Stimulated activated memory B cell treated with anti-CD40 and anti-IgM and Interleukin-4, amounts not matched to agents 10 μg/mL and 1 μg/mL and 100 μg/mL, for 72 hours (primary cell): ENCODE measurements around the gene SCEL.
"Not testable (repeated sequence)": the region's sequence is repeated elsewhere in the genome, so short reads cannot be mapped to it uniquely, and the experiment has no call there.

Source experiments
- ATAC-seq: fragments of 150-1000 bp; cut with Tn5 transposase; 2 replicates; pipeline ENCODE4 v1.10.0; 2021
- H3K27ac Mint-ChIP-seq: one replicate; pipeline ENCODE4 v1.8.0; 2022; ENCODE audit warnings: mild to moderate bottlenecking, mixed read lengths
- H3K27me3 Mint-ChIP-seq: one replicate; pipeline ENCODE4 v1.8.0; 2022; ENCODE audit warnings: mixed read lengths
- H3K36me3 Mint-ChIP-seq: one replicate; pipeline ENCODE4 v1.8.0; 2022; ENCODE audit warnings: mixed read lengths
- H3K4me1 Mint-ChIP-seq: one replicate; pipeline ENCODE4 v1.8.0; 2022; ENCODE audit warnings: mixed read lengths
- H3K4me3 Mint-ChIP-seq: one replicate; pipeline ENCODE4 v1.8.0; 2022; ENCODE audit warnings: mild to moderate bottlenecking, moderate library complexity, mixed read lengths
- H3K9me3 Mint-ChIP-seq: one replicate; pipeline ENCODE4 v1.8.0; 2022; ENCODE audit warnings: mixed read lengths

The SCEL gene

DNA sequence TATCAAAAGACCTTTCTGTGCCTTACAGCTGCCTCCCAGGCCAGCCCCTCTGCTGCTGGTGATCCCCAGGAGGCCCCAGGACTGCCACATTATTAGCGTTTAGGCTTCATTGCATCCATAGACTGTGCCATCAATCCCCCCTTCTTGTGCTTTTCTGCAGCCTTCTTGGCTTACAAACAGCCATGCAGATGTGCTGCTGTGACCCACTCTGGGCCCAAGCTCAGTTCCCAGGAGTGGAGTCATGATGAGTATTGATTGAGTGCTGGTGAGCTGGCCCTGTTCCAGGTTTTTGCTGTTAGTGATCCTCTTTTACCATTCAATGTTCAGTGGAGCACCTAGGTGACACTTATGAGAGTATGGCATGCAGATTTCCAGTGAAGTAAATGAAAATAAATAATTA lies 102.1 kb downstream of the SCEL start:
- Mint-ChIP-seq H3K4me3 (no peak overlapping the region), H3K27ac (no peak overlapping the region), H3K36me3 (no peaks in the 10 kb centered on the region)

DNA sequence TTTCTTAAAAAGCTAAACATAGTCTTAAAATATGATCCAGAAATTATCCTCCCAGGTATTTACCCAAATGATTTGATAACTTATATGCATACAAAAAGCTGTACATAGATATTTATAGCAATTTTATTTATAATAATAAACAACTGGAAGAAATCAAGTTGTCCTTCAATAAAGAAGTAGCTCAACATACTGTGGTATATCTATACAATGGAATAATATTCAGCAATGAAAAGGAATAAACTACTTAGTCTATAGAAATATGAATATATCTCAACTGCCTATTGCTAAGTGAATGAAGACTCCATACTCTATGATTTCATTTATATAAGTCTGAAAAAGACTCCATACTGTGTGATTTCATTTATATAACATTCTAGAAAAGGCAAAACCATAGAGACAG lies 114.9 kb downstream of the SCEL start:
- H3K27ac Mint-ChIP-seq = no peak overlapping the region
- no peaks in the 10 kb centered on the region for H3K36me3 Mint-ChIP-seq
- no peak for ATAC-seq
- H3K27me3 Mint-ChIP-seq = peaks cover 22% of the 10 kb centered on the region
- H3K9me3 Mint-ChIP-seq = peaks cover 7% of the 10 kb centered on the region
- H3K4me1 Mint-ChIP-seq = no peaks in the 10 kb centered on the region
- no peak overlapping the region for H3K4me3 Mint-ChIP-seq

More for the DNA sequence above, 102.1 kb downstream of the SCEL start:
- Mint-ChIP-seq H3K27me3 (no peaks in the 10 kb centered on the region), H3K9me3 (no peaks in the 10 kb centered on the region), H3K4me1 (no peaks in the 10 kb centered on the region)
- ATAC-seq = no peak

DNA sequence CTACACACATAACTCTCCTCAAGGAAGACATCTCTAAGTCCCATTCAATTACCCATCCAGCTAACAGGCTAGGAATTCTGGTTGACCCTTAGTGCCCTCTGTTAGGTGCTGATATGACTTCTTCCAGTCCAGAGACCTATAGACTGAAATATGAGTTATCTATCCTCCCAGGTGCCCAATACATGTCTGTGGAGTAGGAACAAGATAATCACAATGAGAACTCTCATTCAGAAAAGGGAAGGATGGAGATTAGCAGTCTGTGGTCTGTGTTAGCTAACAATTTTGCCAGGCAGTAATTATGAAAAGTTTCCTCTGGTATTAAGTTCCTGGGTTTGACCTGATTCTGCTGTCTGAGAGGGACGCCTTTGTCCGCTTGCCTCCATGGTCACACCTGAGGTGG lies 117.8 kb downstream of the SCEL start:
- H3K27me3 Mint-ChIP-seq = peaks cover 12% of the 10 kb centered on the region
- no peak overlapping the region for H3K4me3 Mint-ChIP-seq
- no peak overlapping the region for H3K27ac Mint-ChIP-seq
- no peak for ATAC-seq
- H3K9me3 Mint-ChIP-seq = peaks cover 14% of the 10 kb centered on the region
- no peaks in the 10 kb centered on the region for H3K36me3 Mint-ChIP-seq
- no peaks in the 10 kb centered on the region for H3K4me1 Mint-ChIP-seq

DNA sequence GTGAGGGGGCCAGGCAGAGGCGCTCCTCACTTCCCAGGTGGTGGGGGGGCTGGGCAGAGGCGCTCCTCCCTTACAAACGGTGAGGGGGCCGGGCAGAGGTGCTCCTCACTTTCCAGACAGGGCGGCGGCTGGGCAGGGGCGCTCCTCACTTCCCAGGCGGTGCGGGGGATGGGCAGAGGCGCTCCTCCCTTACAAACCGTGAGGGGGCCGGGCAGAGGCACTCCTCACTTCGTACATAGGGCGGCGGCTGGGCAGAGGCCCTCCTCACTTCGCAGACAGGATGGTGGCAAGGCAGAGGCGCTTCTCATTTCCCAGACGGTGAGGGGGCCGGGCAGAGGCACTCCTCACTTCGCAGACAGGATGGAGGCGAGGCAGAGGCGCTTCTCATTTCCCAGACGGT lies 124.5 kb downstream of the SCEL start:
- ATAC-seq, H3K4me1 Mint-ChIP-seq, H3K27ac Mint-ChIP-seq, H3K27me3 Mint-ChIP-seq, H3K9me3 Mint-ChIP-seq, H3K36me3 Mint-ChIP-seq, H3K4me3 Mint-ChIP-seq: not testable (repeated sequence)

- no peaks in the 10 kb centered on the region for H3K4me1 Mint-ChIP-seq
These were observed 125.3 kb downstream of the SCEL start for GRCh38 chr13:77660841-77661250.

GRCh38 chr13:77662301-77662700 lies 126.8 kb downstream of the SCEL start:
- not testable (repeated sequence) for H3K4me3 Mint-ChIP-seq, H3K4me1 Mint-ChIP-seq, H3K9me3 Mint-ChIP-seq, H3K36me3 Mint-ChIP-seq, ATAC-seq, H3K27ac Mint-ChIP-seq
- H3K27me3 Mint-ChIP-seq = peaks cover 13% of the 10 kb centered on the region

More at GRCh38 chr13:77660841-77661250, 125.3 kb downstream of the SCEL start:
- H3K4me3 Mint-ChIP-seq = no peak overlapping the region
- no peaks in the 10 kb centered on the region for H3K27me3 Mint-ChIP-seq
- H3K27ac Mint-ChIP-seq = no peak overlapping the region
- ATAC-seq = no peak
- peaks cover 6% of the 10 kb centered on the region for H3K9me3 Mint-ChIP-seq
- no peaks in the 10 kb centered on the region for H3K36me3 Mint-ChIP-seq

DNA sequence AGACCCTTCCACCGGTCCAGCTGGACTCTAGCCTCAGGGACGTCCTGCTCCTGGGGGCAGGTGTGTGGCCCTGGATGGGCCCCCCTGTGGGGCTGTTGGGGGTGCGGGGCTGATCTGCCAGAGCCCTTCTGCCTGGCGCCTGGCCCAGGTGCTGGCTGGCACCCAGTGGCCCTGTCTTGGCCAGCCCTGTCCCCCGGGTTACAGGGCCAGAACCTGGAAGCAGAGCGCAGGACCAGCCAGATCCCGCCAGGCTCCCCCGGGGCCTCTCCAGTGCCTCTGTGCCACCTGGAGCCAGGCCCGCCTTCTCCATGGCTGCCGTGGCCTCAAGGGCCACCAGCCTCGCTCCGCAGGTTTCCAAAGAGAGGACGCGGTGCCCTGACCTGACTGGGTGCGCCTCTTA lies 127.3 kb downstream of the SCEL start:
- not testable (repeated sequence) for H3K4me3 Mint-ChIP-seq, H3K4me1 Mint-ChIP-seq, H3K9me3 Mint-ChIP-seq, H3K36me3 Mint-ChIP-seq, ATAC-seq, H3K27ac Mint-ChIP-seq
- H3K27me3 Mint-ChIP-seq = peaks cover 18% of the 10 kb centered on the region

- H3K27ac Mint-ChIP-seq = no peak overlapping the region
- no peaks in the 10 kb centered on the region for H3K4me1 Mint-ChIP-seq
- H3K9me3 Mint-ChIP-seq = no peaks in the 10 kb centered on the region
- no peaks in the 10 kb centered on the region for H3K36me3 Mint-ChIP-seq
- no peak for ATAC-seq
- H3K27me3 Mint-ChIP-seq = peaks cover 72% of the 10 kb centered on the region
- no peak overlapping the region for H3K4me3 Mint-ChIP-seq
These were observed 139.3 kb downstream of the SCEL start for GRCh38 chr13:77674852-77675251.

DNA sequence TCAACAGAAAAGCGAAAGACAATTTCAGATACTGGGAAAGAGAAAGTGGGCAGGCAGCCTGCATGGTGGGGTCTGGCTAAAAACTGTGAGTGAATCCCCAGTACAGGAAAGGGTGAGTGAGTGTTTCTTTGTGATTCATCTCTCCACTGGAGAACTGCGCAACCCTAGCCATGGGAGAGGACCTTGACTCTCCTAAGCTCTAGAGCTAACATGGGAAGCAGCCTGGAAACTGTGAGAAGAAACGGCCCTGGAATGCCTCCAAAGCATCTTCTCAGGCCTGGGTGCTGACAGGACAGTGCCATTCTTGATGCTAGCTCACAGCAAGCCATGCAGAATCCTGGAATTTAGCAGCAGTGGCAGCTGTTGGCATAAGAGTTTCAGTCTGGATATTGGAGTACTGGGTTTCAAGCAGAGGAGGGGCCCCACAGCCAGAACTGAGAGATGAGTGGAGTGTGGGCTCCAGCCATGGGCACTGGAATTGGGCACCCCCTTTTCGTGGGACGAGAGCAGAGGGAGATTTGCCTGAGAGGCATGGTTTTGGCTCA lies 143.3 kb downstream of the SCEL start:
- no peaks in the 10 kb centered on the region for H3K4me1 Mint-ChIP-seq

GRCh38 chr13:77687799-77688198 lies 152.3 kb downstream of the SCEL start:
- H3K9me3 Mint-ChIP-seq = peaks cover 16% of the 10 kb centered on the region
- no peak for ATAC-seq
- H3K4me3 Mint-ChIP-seq = no peak overlapping the region
- H3K36me3 Mint-ChIP-seq = no peaks in the 10 kb centered on the region
- H3K27me3 Mint-ChIP-seq = peaks cover under 1% of the 10 kb centered on the region
- no peaks in the 10 kb centered on the region for H3K4me1 Mint-ChIP-seq
- no peak overlapping the region for H3K27ac Mint-ChIP-seq

More for the DNA sequence above, 143.3 kb downstream of the SCEL start:
- no peak overlapping the region for H3K27ac Mint-ChIP-seq
- no peaks in the 10 kb centered on the region for H3K36me3 Mint-ChIP-seq
- no peak overlapping the region for H3K4me3 Mint-ChIP-seq
- H3K9me3 Mint-ChIP-seq = no peaks in the 10 kb centered on the region
- peaks cover 67% of the 10 kb centered on the region for H3K27me3 Mint-ChIP-seq
- ATAC-seq = peak; percentile 20

- no peak overlapping the region for H3K27ac Mint-ChIP-seq
These were observed 156.4 kb downstream of the SCEL start for GRCh38 chr13:77691871-77692270.

GRCh38 chr13:77692746-77693448 lies 157.4 kb downstream of the SCEL start:
- Mint-ChIP-seq H3K27me3 (no peaks in the 10 kb centered on the region), H3K36me3 (no peaks in the 10 kb centered on the region), H3K27ac (peak overlapping the region; percentile 5), H3K4me3 (no peak overlapping the region), H3K9me3 (peaks cover 2% of the 10 kb centered on the region), H3K4me1 (peaks cover 17% of the 10 kb centered on the region)
- no peak for ATAC-seq

More at GRCh38 chr13:77691871-77692270, 156.4 kb downstream of the SCEL start:
- Mint-ChIP-seq H3K27me3 (no peaks in the 10 kb centered on the region), H3K4me3 (no peak overlapping the region), H3K36me3 (no peaks in the 10 kb centered on the region), H3K9me3 (peaks cover 9% of the 10 kb centered on the region), H3K4me1 (peaks cover 13% of the 10 kb centered on the region)
- no peak for ATAC-seq

DNA sequence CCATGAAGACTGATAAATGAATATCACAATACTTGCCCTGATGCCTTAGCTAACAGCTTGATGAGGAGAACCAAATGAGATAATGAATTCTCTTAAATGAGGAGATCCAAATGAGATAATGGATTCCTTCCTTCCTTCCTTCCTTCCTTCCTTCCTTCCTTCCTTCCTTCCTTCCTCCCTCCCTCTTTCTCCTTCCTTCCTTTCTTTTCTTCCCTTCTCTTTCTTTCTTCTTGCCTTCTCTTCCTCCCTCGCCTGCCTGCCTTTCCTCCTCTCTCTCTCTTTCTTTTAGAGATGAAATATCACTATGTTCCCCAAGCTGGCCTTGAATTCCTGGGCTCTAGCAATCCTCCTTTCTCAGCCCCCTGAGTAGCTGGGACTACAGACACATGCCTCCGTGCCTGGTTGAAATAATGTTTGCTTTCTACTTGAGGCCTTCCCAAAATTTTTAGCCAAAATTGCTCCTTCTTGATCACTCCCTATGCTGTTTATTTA lies 158.0 kb downstream of the SCEL start:
- Mint-ChIP-seq H3K27ac (peak overlapping the region; percentile 5), H3K27me3 (no peaks in the 10 kb centered on the region), H3K4me3 (no peak overlapping the region), H3K4me1 (peaks cover 17% of the 10 kb centered on the region), H3K9me3 (no peaks in the 10 kb centered on the region), H3K36me3 (no peaks in the 10 kb centered on the region)
- ATAC-seq = no peak
